Middle frontal gyrus (tissue), 1 donor: ENCODE measurements around the gene MS4A18.
A peak's percentile ranks its signal among the peaks of the same experiment; 100 is the strongest.

Source experiments
- DNase-seq: peaks from one replicate; pipeline ENCODE4 v3.0.0-alpha.2; 2015; ENCODE audit warnings: low spot score; ENCODE audit errors: extremely low spot score

Gene MS4A18

DNA sequence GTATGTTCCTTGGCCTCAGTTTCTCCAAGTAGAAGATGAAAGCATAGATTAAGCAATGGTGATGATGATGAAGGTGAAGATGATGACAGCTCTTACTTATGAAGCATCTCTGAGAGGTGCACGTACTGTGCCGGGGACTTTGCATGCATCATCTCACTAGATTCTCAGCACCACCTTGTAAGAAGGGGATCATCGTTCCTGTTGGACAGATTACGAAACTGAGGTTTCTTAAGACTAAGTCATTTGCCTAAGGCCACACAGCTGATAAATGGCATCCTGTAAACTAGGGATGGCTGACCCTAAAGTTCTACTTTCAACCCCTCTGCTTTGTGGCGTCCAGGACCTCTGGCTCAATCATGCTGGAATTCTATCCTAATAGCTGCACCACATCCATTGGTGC lies 40.8 kb downstream of the MS4A18 start:
- no peak for DNase-seq

DNA sequence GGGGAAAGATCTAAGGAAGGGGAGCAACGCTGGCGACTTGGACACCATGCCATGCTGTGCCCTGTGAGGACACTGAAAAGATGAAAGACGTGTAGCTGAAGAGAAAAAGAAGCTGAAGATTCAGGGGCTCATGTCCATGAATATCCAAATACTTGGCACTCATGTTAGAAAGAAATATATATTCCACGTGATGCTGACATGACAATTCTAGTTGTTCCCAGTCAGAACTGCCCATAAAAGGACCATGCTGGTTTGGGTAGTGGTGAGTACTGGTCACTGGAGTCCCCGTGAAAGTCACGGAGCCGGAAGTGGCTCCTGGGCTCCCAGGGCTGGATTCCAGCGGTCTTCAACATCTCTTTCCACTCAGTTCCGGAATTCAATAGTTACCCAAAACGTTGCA lies 42.0 kb downstream of the MS4A18 start:
- no peak for DNase-seq

- DNase-seq = no peak
Observed at GRCh38 chr11:60767388-60767811, 42.9 kb downstream of the MS4A18 start.

GRCh38 chr11:60768202-60768601 lies 43.7 kb downstream of the MS4A18 start:
- no peak for DNase-seq

- no peak for DNase-seq
Observed at GRCh38 chr11:60769273-60769672, 44.8 kb downstream of the MS4A18 start.

DNA sequence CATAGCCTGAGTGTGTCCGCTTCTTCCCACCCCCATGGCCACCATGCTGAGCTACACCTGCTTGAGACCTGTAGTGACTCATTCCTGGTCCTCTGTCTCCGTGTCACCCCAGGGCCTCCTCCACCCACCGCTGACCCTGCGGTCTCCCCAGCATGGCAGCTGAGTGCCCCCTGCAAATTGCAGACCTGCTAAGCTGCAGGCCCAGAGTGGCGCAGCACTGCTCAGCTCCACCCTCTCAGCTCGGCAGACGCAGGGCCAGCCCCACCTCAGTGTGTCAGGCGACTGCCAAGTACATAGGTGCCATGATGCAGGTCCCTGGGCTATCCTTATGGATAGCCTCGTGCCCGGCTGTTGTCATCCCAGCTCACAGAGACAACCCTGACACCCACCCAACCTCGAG lies 45.3 kb downstream of the MS4A18 start:
- DNase-seq = no peak

DNA sequence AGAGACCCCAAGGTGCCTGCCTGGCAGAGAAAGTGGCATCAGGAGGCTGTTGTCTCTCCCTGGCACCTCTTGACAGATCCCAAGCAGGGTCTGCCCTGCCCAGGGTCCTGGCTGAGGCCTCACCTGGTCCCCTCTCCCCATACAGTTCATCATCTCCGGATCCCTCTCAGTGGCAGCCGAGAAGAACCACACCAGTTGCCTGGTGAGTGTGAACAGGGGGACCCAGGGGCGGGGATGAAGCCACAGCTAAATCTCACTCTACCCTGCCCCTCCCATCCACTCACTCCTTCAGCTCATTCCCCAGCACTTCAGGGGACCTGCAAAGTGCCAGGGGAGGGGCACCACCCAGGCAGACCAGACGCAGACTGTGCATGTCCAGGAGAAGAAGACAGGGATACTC lies 46.6 kb downstream of the MS4A18 start:
- no peak for DNase-seq

DNA sequence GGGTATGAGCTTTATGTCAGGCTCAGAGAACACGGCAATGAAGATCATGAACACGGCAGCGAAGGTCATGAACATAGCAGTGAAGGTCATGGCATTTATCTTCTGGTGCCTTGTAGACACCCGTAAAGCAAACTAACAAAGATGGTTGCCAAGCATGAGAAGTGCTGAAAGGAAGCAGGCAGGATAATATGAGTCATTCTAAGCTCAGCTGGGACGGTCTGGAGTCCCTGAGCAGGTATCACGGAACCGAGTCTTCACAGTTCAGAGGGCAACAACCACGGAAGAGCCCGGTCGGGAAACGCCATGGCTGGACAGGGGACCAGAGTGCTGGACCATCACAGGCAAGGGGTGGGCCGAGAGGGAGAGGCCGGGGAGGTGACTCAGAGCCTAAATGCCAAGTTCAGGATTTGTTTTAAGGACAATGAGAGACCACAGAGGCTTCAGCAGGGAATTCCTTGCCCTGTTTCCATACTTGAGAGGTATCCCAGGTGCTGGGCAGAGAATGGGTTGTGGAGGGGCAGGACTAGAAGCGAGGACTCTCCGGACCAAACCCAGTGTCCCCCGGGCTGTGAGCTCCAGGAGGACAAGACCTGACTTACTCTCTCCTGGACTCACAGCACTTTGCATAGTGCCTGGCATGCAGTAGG lies 47.5 kb downstream of the MS4A18 start:
- no peak for DNase-seq

DNA sequence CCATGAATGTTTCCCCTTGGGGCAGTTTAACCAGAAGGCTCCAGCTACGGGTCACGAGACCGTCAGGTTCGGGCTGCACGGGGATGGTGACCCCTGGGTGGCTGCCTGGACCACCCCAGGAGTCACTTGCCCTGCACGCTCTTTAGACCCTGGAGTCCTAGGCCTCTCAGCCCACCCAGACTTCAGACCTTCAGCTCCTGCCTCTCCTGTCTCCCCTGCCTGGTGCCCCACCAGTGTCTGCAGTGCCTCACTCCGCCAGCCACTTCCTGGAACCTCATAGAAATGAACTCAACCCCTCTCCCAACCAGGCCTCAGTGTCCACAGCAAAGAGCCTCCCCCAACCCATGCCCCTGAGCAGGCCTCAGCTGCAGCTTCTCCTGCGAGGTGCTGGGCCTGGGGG lies 48.1 kb downstream of the MS4A18 start:
- no peak for DNase-seq

- no peak for DNase-seq
Observed at GRCh38 chr11:60774726-60775125, 50.2 kb downstream of the MS4A18 start.

DNA sequence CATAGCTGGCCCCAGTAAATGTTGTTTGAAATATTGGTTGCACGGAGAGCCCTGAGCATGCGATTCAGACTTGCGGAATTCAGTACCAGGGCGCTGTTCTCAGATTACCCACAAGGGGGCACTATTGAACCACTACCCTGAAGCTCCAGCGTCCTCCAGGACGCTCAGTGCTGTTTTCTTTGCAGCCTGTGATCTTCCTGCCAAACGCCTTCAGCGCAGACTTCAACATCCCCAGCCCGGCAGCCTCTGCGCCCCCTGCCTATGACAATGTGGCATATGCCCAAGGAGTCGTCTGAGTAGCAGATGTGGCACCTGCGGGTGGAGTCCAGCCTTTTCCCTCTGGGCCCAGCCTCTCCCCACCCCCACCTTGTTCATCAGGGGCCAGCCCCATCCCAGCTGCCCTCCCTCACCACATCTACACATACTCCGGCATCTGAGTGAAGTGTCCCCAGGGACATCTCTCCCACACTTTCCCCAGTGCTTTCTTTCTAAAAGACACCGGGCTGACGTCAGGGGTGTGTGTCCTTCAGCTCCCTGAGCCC lies 51.0 kb downstream of the MS4A18 start:
- DNase-seq = peak; percentile 81

- DNase-seq = no peak
Observed at GRCh38 chr11:60776167-60776566, 51.6 kb downstream of the MS4A18 start.

DNA sequence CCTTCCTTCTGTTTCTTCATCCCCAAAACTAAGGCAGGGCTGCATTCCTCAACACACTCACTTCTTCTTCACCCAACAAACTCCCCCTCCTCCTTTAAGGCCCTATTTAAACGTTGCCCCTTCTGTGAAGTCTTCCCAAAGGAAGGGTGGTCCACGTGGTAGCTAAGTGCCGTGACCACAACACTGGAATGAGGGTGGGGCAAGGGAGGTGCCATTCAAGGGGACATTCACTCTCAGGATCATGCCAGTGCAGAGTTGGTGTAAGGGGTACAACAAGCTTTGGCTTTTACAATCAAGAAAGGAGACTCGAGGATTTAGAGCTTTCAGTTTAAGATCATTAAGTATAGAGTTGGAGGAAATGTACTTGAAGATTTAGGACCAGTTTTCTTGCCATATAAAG lies 52.6 kb downstream of the MS4A18 start:
- no peak for DNase-seq

GRCh38 chr11:60777572-60777971 lies 53.1 kb downstream of the MS4A18 start:
- no peak for DNase-seq

- DNase-seq = no peak
Observed at GRCh38 chr11:60780065-60780464, 55.5 kb downstream of the MS4A18 start.

DNA sequence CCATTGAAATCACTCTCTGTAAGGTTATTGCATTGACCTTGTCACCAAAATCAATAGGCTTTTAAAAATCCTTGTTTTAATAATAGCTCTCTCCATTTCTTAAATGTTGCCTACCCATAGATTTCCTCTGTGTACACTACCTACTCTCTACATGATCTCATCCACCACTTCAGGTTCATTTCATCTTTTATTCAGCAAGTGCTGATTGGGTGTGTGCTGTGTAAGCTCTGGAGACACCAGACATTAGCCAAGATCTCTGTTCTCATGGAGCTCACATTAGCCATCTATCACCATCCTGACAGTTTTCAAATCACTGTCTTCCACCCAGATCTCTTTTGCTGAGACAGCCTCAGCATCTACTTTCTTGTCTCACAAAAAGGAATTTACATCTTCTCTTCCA lies 56.3 kb downstream of the MS4A18 start:
- no peak for DNase-seq

GRCh38 chr11:60781286-60781980 lies 56.9 kb downstream of the MS4A18 start:
- DNase-seq = no peak

DNA sequence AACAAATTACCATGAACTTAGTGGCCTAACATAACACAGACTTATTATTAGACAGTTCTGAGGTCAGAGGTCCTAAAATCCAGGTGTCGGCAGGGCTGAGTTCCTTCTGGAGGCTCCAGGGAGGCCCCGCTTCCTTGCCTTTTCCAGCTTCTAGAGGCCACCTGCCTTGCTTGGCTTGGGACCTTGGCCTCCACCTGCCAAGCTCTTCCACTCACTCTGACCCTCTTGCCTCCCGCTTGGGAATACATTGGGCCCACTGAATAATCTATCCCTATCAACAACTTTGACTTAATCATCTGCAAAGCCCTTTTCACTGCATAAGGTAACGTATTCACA lies 57.4 kb downstream of the MS4A18 start:
- DNase-seq = no peak

DNA sequence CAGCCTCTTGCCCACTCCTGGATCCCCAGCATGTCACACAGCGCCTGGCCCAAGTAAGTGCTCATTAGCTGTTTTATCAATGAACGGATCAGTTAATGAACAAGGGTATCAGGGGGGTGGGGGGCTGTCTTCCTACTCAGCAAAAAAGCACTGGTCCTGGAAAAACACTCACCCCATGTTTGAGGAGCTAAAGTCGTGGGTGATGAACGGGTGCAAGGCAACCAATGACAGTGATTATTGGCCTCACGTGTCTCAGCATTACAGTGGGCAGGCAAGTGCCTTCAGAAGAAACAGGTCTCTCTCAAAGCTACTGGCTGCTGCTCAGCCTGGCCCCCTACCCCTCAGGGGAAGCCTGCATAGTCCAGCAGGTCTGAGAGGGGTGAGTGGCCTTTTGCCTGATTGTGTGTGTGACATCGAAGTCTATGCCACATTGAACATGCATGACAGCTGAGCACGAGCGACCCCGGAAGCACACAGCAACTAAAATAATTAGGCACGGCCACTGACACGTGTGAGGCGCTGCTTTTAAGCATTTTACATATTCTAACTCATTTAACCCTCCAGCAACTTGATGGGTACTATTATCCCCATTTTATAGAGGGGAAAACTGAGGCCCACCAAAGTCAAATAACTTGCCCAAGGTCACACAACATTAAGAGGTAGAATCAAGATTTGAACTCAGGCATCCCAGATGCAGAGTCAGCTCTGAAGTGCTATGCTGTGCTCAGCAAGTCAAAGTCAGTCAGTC lies 58.0 kb downstream of the MS4A18 start:
- DNase-seq = no peak

- DNase-seq = no peak
Observed at GRCh38 chr11:60783141-60783484, 58.6 kb downstream of the MS4A18 start.

DNA sequence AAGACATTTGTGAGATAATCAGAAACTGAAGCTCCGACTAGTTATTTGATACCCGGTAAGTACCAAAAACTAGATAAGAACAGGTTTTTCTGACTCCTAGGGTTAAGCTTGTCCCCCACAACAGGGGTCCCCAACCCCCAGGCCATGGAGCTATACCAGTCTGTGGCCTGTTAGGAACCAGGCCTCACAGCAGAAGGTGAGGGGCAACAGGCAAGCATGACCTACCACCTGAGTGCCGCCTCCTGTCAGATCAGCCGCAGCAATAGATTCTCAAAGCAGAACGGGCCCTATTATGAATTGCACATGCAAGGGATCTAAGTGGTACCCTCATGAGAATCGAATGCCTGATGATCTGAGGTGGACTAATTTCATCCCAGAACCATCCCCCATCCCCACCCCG lies 59.4 kb downstream of the MS4A18 start:
- DNase-seq = no peak

DNA sequence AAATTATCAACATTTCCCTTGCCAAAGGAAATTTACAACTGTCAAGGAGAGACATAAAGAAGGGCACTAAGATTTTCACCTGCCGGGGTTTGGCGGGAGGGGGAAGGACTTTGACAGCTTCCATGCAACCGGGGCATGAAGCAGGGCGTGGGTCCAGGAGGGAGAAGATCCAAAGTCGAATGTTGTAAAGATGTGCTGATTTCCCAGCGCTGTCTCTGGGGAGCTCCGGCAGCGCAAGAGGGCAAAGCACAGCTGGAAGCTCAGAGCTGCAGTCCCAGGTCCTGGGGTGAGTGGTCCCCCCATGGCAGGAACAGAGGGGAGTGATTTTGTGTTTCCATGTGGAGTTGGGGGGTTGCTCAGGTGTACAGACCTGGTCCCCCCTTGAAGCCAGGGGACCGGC lies 60.6 kb downstream of the MS4A18 start, which contains the start of gene MS4A10:
MS4A10 (plus strand) TSS at position 198 of the 400 bp plus-strand sequence. CDS start 5,003 bp downstream, outside the sequence.
- DNase-seq = no peak
